ENCODE data around the gene ZDHHC13. TPM values are rescaled to one million over a fixed set of nuclear protein-coding genes. Genes with fewer than 3 reads are reported as not detected.

ZDHHC13 gene
- total RNA-seq, 1 donor from 2014 or later = 10.6 TPM

GRCh38 chr11:19083166-19083565 lies 33.8 kb upstream of the ZDHHC13 start:
- Histone ChIP-seq H3K27ac (no peak overlapping the region), H3K36me3 (no peaks in the 10 kb centered on the region), H3K27me3 (ENCODE audit: low read depth) (no peaks in the 10 kb centered on the region), H3K4me1 (peaks cover 4% of the 10 kb centered on the region), H3K4me3 (no peak overlapping the region), H3K9me3 (no peaks in the 10 kb centered on the region)
- no peak for ATAC-seq
- intact Hi-C loops (cut with DNase I) = no loop called here
- TF ChIP-seq CTCF (IDR thresholded peaks at IDR 0.05) = no peak
- DNase-seq = no peak

- no peak overlapping the region for H3K4me3 ChIP-seq
- H3K27ac ChIP-seq = no peak overlapping the region
- no peak for TF ChIP-seq CTCF (IDR thresholded peaks at IDR 0.05)
- DNase-seq (no peak), ATAC-seq (no peak)
- H3K4me1 ChIP-seq = peaks cover 4% of the 10 kb centered on the region
- H3K27me3 ChIP-seq (ENCODE audit: low read depth) = no peaks in the 10 kb centered on the region
- intact Hi-C loops (cut with DNase I) = no loop called here
- no peaks in the 10 kb centered on the region for H3K9me3 ChIP-seq
- H3K36me3 ChIP-seq = no peaks in the 10 kb centered on the region
Measured at GRCh38 chr11:19084661-19085315, 32.2 kb upstream of the ZDHHC13 start.

GRCh38 chr11:19087658-19088057 lies 29.3 kb upstream of the ZDHHC13 start:
- no peaks in the 10 kb centered on the region for H3K9me3 ChIP-seq
- DNase-seq (no peak), ATAC-seq (no peak)
- no peak overlapping the region for H3K4me3 ChIP-seq
- TF ChIP-seq CTCF (IDR thresholded peaks at IDR 0.05) = no peak
- no peaks in the 10 kb centered on the region for H3K4me1 ChIP-seq
- H3K36me3 ChIP-seq = no peaks in the 10 kb centered on the region
- intact Hi-C loops (cut with DNase I) = no loop called here
- H3K27me3 ChIP-seq (ENCODE audit: low read depth) = no peaks in the 10 kb centered on the region
- H3K27ac ChIP-seq = no peak overlapping the region

GRCh38 chr11:19088791-19089190 lies 28.2 kb upstream of the ZDHHC13 start:
- Histone ChIP-seq H3K27ac (no peak overlapping the region), H3K9me3 (no peaks in the 10 kb centered on the region), H3K4me1 (no peaks in the 10 kb centered on the region), H3K4me3 (no peak overlapping the region), H3K36me3 (no peaks in the 10 kb centered on the region), H3K27me3 (ENCODE audit: low read depth) (no peaks in the 10 kb centered on the region)
- intact Hi-C loops (cut with DNase I) = no loop called here
- DNase-seq (no peak), ATAC-seq (no peak)
- no peak for TF ChIP-seq CTCF (IDR thresholded peaks at IDR 0.05)

- intact Hi-C loops (cut with DNase I) = no loop called here
- no peak overlapping the region for H3K4me3 ChIP-seq
- ATAC-seq (no peak), DNase-seq (no peak)
- TF ChIP-seq CTCF (IDR thresholded peaks at IDR 0.05) = no peak
- no peaks in the 10 kb centered on the region for H3K4me1 ChIP-seq
- H3K9me3 ChIP-seq = no peaks in the 10 kb centered on the region
- H3K27me3 ChIP-seq (ENCODE audit: low read depth) = no peaks in the 10 kb centered on the region
- H3K36me3 ChIP-seq = no peaks in the 10 kb centered on the region
- H3K27ac ChIP-seq = no peak overlapping the region
Measured at GRCh38 chr11:19089421-19089820, 27.5 kb upstream of the ZDHHC13 start.

Measured in lower lobe of right lung (tissue), 2 donors.